Medulla oblongata (tissue), 1 donor: Measurements from ENCODE around the gene PDE6A.
"Not testable (repeated sequence)": the region's sequence is repeated elsewhere in the genome, so short reads cannot be mapped to it uniquely, and the experiment has no call there.

Source experiments
- DNase-seq: peaks from one replicate; pipeline ENCODE4 v3.0.0-alpha.2; 2015; ENCODE audit errors: extremely low spot score

The PDE6A gene

DNA sequence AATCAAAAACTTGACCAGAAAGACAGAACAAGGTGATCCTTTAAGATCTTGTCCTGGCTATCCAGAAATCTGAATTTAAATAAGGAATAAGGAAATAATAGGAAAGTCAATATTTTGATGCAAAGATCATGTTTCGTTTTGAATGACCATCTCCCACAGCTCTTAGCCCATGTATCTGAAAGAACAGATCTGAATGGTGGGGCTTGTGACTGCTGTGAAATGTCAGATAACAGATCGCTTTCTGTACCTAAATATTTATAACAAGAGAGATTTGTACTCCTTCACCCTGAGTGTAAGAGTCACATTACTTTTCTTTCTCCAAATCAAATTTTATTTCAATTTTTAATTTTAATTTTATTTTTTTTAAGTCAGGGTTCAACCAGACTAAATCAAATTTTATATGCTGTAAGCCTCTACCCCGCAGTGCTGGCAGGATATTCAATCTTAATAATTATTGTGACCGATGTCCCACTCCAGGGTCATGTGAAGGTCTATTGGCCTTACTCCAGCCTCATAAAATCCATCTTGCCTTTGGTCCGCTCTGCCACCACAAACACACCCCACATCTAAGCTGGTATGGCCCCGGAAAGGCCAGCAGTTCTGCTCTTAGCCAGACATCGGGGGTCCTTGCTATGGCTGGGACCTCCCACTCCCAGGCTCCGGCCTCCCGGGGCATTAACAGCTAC, 9.0 kb upstream of the PDE6A start:
- no peak for DNase-seq

GRCh38 chr5:149951138-149951749, 6.7 kb upstream of the PDE6A start:
- no peak for DNase-seq

DNA sequence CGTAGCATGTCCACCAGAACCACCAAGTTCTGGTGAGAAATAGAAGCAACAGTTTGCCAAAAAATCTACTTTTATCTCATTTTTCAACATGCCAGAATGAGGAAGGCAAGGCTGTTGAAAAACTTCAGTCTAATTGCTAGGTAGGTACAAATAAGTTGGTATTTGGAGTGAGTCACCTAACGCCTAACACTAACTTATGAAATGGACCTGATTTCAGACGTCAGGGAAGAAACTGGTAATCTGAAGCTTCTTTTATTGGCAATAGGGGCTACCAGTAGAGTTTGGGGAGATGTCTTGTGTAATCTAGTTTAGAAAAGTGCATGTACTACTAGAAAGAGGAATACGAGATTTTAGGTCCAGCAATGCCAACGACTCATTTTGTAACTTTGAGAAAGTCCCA, 4.4 kb upstream of the PDE6A start:
- DNase-seq, result no peak

- DNase-seq, result no peak
Measured at GRCh38 chr5:149946118-149946517, 1.5 kb upstream of the PDE6A start.

- not testable (repeated sequence) for DNase-seq
Measured at GRCh38 chr5:149943177-149943949, 1.2 kb downstream of the PDE6A start.

DNA sequence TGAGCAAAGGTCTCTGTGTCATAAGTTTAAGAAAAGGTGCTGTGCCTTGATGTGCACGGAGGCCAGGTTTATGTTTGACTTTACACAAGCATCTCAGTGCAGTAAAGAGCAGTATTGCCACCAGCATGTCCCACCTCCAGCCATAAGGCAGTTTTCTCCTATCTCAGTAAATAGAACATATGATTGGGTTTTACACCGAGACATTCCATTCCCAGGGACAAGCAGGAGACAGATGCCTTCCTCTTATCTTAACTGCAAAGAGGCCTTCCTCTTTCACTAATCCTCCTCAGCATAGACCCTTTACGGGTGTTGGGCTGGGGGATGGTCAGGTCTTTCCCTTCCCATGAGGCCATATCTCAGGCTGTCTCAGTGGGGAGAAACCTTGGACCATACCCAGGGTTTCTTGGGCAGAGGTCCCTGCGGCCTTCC, 1.8 kb downstream of the PDE6A start:
- DNase-seq, result not testable (repeated sequence)

DNA sequence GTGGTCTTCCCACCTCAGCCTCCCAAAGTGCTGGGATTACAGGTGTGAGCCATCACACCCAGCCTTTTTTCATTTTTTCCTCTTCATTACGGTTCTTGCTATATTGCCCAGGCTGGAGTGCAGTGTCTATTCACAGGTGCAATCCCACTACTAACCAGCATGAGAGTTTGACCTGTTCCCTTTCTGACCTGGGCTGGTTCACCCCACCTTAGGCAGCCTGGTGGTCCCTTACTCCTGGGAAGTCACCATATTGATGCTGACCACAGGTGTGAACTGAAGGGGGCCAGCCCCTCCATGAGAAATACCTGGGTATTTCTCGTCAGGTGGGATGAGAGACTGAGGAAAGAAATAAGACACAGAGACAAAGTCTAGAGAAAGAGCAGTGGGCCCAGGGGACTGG, 2.4 kb downstream of the PDE6A start:
- no peak for DNase-seq

GRCh38 chr5:149941795-149942194, 2.8 kb downstream of the PDE6A start:
- DNase-seq, result no peak

DNA sequence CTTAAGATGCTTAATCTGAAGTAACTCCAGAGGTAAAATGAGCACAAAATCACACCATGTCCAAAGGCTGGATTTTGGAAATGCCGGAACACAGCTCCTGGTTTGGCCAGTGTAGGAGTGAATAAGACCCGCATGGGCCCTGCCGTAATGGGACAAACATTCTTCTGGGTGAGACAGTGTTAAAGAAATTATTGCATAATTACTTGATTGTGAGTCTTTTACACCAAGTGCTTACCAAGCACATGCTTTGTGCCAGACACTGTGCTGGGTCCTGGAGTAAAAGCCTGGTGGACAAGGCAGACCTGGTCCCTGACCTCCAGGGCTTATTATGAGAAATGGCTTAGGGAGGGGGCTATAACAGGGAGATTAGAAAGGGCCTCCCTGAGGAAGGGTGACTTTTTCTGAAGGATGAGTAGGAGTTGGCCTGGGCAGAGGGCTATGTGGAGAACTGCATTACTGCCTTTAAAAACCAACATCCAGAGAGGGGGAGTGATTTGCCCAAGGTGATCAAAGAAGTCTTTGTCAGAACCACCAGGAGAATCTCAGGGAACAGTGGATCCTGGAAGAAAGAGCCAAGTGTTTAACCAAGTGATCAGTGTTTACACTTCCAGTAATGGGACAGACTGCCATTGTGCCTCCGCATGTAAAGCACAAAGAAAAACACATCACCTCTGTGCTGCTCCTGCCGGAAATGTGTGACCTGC, 3.5 kb downstream of the PDE6A start:
- DNase-seq, result no peak

GRCh38 chr5:149940077-149940574, 4.5 kb downstream of the PDE6A start:
- DNase-seq, result no peak

DNA sequence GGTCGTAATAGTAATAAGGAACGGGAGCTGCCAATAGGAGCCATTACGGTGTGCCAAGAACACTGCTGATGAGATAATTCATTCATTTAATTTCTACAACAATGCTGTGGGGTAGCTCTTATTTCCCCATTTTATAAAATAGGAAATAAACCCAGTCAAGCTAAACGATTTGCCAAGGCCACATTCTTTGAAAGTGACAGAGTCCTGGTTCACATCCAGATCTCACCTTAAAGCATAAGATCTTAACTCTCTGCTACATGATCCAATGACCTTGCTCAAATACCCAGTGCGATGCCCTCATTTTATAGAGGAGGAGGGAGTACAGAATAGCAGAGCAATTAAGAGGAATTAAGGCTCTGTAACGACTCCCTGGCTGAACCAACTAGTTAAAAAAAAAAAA, 5.0 kb downstream of the PDE6A start:
- no peak for DNase-seq

DNA sequence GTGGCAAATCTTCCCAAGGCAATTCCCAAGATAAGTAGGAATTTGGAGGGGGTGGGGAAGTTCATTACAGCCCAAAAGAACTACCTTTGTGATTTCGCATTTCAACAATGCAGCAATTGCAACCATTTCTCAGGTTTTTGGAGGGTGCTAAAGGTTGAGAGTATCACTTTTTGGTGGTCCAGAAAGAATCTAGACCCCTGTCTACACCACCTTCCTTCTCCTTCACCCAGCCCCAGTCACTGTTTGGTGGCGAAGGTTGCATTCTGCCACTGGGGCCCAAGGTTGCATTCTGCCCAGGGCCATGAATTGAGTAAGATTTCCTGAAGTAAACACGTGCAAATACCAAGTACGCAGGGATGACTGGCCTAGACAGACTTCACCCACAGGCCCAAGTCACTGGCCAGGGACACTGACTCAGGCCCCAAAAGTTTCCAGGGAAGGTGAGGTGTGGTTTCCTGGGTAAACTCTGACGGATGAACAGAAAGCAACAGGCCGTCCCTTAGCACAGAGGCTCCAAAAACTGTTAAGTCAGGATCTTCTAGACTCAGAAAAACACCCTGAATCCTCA, 5.7 kb downstream of the PDE6A start:
- no peak for DNase-seq

GRCh38 chr5:149938279-149938678, 6.3 kb downstream of the PDE6A start:
- DNase-seq, result no peak

GRCh38 chr5:149937610-149938009, 7.0 kb downstream of the PDE6A start:
- no peak for DNase-seq

DNA sequence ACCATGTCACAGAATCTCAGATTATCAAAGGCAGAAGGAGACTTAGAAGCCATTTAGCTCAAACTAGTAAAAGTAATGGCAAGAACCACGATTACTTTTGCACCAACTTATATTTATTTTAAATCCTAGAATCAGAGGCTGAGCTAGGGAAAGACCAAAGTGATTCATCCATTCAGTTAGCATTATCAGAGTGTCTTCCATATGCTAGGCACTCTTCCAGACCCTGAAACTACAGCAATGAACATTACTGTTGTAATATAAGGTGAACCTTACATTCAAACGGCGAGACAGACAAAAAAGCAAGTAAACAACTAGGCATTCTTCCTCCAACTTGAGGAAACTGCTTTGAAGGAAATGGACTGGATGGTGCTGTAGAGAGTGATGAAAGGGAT, 7.9 kb downstream of the PDE6A start:
- no peak for DNase-seq

DNA sequence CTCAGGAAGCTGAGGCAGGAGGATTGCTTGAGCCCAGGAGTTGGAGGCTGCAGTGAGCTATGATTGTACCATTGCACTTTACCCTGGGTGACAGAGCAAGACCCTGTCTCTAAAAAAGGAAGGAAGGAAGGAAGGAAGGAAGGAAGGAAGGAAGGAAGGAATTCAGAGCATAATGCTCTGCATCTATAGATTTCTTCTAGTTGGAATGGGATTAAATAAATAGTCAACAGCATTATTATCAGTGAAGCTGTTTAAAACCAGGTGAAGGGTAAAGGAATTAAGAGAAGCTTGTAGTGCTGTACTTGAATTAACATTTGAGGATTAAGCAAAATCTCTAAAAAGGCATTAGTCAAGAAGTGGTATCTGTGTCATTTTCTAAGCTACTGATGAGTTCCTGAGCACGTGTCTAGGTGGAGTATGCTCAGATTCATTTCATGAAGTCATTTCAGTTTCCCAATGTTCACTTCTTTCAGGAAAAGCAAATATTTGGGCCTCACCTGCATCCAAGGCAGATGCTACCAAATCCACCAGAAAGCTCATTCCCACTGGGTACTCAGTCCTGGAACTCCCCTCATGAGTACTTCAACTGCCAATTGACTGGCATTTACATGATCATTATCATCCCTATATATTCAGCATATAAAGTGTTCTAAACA, 8.4 kb downstream of the PDE6A start:
- DNase-seq, result no peak

- no peak for DNase-seq
Measured at GRCh38 chr5:149935431-149935901, 9.1 kb downstream of the PDE6A start.

GRCh38 chr5:149932445-149933350, 11.9 kb downstream of the PDE6A start:
- DNase-seq, result no peak

- DNase-seq, result no peak
Measured at GRCh38 chr5:149931992-149932436, 12.6 kb downstream of the PDE6A start.
